GM18519 (cell line): ENCODE results near the gene SHC1.

Source experiments
- ATAC-seq: cut with Tn5 transposase; IDR thresholded peaks from one replicate; pipeline ENCODE4 v1.9.1; 2021; ENCODE audit warnings: mild to moderate bottlenecking, moderate library complexity; ENCODE audit not compliant: unreplicated experiment, low FRiP score

SHC1 gene

DNA sequence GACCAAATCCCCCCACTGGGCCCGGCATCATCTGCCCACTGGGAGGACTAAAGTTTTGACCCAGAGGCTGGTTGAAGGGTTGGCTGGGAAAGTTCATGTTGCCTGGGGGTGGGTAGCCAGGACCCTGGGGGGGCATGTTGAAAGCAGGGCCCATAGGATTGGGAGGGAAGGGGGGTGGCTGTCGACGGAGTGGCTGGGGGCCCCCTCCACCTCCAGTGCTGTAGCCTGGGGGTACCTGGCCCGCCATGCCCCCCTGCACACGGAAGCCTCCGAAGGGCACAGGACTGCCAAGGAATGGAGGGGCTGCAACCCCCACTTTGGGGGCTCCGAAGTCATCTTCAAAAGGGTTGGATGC is 11.1 kb downstream of the SHC1 start:
- no peak for ATAC-seq

- ATAC-seq = no peak
These were observed 11.7 kb downstream of the SHC1 start for GRCh38 chr1:154958681-154959425.

GRCh38 chr1:154958036-154958435 is 12.5 kb downstream of the SHC1 start:
- ATAC-seq = no peak

- no peak for ATAC-seq
These were observed 13.4 kb downstream of the SHC1 start for GRCh38 chr1:154957091-154957657.

DNA sequence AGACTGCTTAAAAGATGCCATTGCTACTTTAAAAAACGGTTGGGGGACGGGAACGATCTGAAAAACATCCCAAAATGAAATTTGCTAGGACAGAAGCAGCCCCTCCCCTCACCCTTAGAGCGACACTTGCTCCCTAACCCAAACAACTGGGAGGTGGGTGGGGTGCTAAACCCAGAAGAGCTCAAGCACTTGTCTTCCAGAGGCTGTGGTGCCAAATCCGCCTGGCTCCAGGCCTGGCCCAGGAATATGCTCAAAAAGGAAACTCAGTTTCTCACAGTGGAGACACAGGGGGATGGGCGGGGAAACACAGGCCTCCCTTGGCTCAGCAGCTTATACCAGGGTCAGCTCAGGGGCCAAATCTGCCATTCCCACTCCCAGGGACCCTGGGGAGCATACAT is 14.0 kb downstream of the SHC1 start:
- ATAC-seq = no peak

DNA sequence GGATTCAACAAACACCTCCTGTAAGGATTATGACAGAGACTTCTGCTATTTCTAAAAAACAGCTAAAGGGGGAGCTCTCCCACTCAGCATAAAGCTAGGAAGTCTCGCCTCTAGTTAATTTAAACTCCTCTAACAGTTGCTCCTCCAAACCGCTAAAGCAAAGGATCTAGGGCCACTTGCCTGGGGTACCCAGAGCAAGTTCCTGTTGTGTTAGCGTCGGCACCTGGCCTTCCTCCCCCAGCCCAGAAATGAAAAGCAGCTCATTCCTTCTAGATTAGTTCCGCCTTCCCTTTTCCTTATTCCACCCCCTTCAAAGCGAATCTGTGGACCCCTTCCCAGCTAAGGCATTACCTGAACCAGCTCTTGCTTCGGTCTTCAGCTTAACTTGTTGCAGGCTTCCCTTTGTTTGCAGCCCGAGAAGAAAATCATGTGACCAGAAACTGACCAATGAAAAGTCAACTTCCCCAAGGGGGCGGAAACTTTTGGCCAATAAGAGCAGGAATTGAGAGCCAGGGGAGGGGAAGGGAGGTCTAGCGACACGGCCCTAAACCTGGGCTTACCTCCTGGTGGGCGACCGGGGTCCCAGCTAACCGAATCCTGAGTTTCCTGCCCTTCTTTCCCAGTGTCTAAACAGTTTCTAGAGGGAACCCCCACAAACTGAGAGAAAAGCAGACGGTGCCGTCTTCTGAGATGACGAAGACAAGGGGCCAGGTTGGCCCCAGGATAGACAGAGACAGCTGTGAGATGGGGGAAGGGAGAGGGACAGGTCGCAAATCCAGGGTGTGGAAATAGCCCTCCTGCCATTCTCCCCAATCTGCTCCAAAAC is 14.6 kb downstream of the SHC1 start, which contains the start of gene PBXIP1:
Gene PBXIP1 (minus strand): TSS at position 382 of the 826 bp plus-strand sequence. CDS start 2,378 bp downstream, outside the sequence.
- ATAC-seq = no peak

DNA sequence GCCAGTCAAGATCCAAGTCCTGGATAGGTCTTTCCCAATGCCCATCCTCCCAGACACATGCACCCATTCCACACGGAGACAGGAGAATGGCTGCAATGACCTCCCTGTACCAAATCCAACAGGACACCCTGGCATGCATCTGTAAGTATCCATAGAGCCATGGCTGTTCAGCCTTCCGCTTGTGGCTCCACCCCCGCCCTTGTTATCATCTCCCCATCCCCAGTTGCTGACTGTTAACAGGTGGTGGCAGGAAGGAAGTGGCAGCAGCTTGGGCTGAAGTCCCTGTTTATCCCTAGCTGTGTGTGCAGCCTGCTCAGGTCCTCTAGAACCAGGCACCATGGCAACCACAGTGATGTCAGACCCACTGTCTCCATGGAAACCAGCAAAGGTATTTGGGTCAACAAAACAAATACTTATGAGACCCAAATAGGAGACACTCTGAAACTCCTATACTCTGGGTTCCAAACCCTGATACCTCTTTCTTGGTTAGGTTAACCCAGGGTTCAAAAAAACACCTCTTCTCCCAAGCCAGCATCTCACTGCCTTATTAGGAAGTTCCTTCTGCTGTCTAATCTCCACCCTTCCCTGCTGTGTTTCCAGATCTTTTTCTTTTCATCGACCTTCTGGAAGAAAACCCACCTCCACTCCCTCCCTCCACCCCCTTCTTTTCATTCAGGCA is 15.4 kb downstream of the SHC1 start:
- no peak for ATAC-seq

DNA sequence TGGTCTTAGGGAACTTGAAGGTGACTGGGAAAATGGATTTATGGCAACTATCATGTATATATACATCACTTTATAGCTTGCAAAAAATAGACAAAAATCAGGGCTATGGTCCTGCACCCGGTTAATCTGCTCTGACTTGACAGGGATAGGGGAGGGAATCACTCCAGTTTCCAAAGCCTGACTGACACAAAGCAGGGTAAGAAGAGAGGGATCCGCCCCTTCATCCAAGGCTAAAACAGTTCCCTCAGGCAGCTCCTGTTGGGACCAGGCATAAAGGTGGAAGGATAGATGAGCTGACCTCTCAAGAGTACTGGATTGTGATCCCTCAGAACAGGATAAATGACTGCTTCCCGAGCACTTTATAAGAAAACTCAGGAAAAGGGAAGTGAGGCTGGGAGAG is 16.0 kb downstream of the SHC1 start:
- ATAC-seq = no peak

DNA sequence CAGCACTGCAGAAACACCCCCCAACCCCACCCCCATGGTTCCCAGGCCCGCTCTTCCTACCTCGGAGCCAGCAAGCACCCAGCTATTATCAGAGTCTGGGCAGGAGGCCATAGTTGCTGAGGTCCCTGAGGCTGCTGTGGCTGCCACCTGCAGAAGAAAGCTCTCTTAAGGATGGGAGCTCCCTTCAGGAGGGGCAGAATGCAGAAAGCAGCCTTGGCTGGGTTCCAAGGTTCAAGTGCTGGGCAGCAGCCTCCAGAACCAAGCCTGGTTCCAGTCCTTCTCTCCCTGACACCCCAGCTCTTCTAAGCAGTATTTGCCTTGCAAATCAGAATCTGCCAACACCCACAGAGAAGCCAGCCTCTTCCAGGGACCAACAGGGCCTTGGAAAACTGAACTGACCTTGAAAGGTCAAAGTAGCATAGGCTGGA is 16.9 kb downstream of the SHC1 start:
- ATAC-seq = no peak

DNA sequence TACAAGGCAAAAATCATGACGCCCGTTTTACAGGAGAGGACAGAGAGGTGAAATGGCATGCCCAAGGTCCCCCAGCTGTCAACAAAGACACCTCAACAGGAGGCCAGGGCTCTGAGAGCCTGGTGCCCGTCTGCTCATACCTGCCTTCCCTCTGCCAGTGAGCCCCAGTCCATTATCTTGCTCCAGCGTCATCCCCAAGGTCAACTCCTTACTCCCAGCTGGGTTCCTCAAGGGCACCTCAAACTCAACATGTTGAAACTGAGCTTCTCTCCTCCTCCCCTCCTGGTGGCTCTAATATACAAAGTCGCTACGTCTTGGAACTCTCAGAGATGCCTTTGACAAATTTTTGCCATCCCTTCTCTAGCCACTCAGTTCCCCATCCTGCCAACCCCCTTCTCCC is 17.9 kb downstream of the SHC1 start:
- ATAC-seq = no peak

DNA sequence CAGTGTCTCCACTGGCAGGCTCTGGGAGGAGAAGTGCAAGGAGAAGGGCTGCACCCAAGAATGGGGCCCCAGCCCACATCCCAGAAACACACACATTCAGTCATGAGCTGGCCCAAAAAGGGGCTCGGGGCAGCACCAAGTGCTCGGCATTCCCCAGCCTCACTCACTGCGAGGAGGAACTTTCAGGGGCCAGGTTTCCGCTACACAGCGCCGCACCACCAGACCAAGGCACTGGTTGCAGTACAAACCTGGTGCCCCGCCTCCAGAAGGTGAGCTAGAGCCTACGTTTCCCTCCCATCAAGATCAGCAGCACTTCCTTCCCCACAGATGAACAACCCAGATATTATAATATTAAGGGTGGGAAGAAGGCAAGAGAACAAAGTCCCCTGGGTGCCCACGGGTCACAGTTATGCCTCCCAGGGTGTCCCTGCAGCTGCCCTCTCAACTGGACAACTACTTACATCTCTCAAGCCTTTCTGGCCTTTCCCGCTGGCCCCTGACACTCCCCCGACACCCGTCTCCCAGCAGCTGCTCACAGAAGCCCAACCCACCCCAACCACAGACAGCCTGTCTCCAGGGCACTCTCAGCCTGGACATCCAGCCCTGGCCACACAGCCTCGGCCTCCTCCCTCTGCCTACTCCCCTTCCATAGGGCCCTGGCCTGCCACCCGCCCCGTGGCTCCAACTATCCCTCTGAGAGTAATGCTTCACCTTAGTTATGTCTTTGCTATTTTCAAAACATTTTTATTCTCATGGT is 18.5 kb downstream of the SHC1 start:
- no peak for ATAC-seq

DNA sequence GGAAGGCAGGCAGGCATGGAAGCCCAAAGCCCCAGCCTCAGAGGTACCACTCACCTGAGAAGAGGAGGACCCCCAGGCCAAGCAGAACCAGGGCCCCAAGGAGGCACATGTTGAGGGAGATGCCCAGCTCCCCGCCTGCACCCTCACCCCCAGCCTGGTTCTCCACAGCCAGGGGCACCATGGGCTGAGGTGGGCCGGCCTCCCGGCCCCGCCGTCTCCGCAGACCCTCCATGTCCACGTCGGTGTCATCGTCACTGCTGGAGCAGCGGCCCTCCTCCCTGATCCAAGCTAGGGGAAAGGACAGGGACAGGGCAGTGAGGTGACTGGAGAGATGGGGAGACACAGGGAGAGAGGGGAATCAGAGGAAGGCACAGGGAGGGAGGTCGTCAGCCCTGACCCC is 22.5 kb downstream of the SHC1 start:
- no peak for ATAC-seq

- no peak for ATAC-seq
These were observed 24.3 kb downstream of the SHC1 start for GRCh38 chr1:154945962-154946850.

DNA sequence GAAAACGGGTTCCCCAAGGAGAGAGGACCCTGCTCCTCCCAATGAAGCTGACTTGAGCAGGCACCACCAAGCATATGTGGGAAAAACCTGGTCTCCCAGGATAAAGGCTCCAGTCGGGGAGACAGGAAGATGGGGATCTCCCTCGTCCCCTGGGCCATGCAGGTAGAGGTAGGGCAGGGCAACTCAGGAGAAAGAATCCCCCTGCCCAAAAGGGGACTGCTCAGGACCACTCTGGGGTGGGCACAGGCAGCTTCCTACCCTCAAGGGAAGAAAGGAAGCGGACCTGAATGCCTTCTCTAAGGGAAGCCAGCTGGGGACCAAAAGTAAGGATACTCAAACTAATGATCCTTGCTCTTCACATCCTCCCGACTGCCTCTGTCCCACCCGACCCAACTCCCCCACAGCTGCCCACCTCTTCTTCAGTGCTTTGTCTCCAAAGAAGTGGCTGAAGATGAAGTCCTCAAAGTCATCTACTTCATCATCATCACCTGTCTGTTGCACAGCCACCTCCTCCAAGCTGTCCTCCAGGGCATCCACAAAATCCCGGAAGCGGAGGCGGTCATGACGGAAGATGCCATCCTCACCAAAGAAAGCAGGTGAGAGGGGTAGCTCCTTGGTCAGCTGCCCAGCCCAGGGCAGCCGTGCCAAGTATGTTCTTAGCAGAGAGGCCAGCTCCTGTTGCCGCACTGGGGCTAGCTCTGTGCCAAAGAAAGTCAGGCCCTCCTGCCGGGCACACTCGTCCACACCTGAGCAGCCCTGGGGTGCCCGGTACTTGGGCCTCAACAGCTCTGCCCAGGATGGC is 25.2 kb downstream of the SHC1 start:
- no peak for ATAC-seq

DNA sequence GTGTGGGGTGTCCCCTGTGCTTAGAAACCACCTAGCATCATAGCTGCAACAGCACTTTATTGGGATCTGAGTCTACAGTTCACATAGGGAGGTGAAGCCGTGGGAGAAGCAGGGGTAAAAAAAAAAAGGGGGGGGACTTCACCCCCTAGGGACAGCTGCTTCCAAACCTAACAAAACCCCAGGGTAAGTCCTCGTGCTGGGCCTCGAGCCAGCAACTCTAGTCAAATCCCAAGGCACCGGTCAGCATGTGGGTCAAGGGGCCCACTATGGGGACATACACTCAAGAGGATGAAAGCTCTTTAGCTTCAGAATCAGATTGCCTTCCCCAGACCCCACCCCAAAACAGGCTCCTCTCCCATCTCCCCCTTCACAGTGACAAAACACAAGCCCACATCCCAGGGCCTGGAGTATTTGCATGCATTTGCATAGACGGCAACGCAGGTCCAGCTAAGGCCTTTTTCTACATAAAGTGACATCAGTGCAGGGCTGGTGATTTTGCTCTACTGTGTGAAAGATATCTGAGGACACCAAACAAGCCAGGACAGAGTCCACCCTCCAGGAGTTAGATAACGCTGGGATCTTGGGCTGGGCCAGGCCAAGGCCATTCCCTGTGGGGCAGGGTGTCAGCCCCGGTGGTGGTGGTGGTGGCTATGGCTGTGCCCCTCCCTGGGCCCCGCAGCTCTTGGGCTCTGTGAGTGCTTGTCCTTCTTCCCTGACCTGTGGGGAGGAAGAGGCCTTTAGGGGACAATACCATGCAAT is 26.0 kb downstream of the SHC1 start:
- ATAC-seq = no peak

DNA sequence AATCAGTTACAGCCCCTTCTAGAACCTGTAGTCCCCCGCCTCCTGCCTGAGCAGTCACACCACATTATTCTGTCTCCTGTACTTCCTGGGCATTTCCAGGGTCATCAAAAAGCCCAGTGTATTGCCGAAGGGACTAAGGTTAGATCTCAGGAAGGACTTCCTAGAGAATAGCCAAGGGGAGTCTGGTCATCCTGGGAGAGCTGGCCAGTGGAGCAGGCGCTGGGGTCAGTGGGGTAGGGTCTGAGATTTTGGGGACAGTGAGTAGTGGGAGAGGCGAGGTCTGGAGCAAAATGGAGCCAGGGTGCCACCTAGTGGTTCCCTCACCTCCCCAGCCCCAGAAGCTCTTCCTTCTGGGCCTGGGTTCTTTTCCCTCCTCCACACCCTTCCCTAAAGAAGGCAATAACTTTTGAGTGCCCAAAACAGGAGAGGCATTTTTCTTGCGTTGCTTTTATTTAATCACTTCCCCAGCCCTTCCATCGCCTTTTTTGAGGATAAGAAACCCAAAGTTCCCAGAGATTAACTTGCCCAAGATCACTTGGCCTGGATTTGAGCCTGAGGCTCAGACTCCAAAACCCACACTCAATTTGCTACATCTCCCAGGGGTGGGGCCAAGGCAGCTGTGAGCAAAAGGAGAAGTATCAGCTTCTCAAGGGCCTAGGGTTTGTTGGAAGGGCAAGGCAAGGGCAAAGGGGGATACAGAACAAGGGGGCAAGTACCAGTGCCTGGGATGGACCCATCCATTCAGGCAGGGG is 26.7 kb downstream of the SHC1 start:
- no peak for ATAC-seq
